ENCODE data around the gene CDAN1. TPM values are rescaled to one million over a fixed set of nuclear protein-coding genes. Genes with fewer than 3 reads are reported as not detected.
"Not testable (repeated sequence)": the region's sequence is repeated elsewhere in the genome, so short reads cannot be mapped to it uniquely, and the experiment has no call there.

The CDAN1 gene
- total and polyA plus RNA-seq, 9 donors = 12.4 to 20.4 (median 16.5) TPM

- no CpG with 5 or more reads among the region's 2 CpGs for WGBS (ENCODE audit: insufficient coverage)
- H3K4me3 ChIP-seq (ENCODE audit: low read length); H3K27me3 ChIP-seq (ENCODE audit: control insufficient read depth, insufficient read depth, low read length); H3K27ac ChIP-seq (ENCODE audit: low read length); DNase-seq; H3K36me3 ChIP-seq (ENCODE audit: control insufficient read depth, insufficient read depth, low read length); H3K9me3 ChIP-seq (replicated peaks; ENCODE audit: control insufficient read depth, low read depth, low read length); H3K4me1 ChIP-seq (ENCODE audit: control insufficient read depth, insufficient read depth, low read length): not testable (repeated sequence)
Measured at GRCh38 chr15:42761813-42762212, 24.9 kb upstream of the CDAN1 start.

GRCh38 chr15:42760759-42761158 is 23.8 kb upstream of the CDAN1 start:
- Histone ChIP-seq H3K9me3 (replicated peaks; ENCODE audit: control insufficient read depth, low read depth, low read length) (peaks cover 6% of the 10 kb centered on the region), H3K27ac (ENCODE audit: low read length) (no peak overlapping the region), H3K36me3 (ENCODE audit: control insufficient read depth, insufficient read depth, low read length) (no peaks in the 10 kb centered on the region), H3K27me3 (ENCODE audit: control insufficient read depth, insufficient read depth, low read length) (no peaks in the 10 kb centered on the region), H3K4me1 (ENCODE audit: control insufficient read depth, insufficient read depth, low read length) (peaks cover 7% of the 10 kb centered on the region), H3K4me3 (ENCODE audit: low read length) (no peak overlapping the region)
- DNase-seq = no peak
- no CpG with 5 or more reads among the region's 1 CpG for WGBS (ENCODE audit: insufficient coverage)

GRCh38 chr15:42759093-42759492 is 22.2 kb upstream of the CDAN1 start:
- Histone ChIP-seq H3K27me3 (ENCODE audit: control insufficient read depth, insufficient read depth, low read length) (no peaks in the 10 kb centered on the region), H3K27ac (ENCODE audit: low read length) (no peak overlapping the region), H3K4me3 (ENCODE audit: low read length) (no peak overlapping the region), H3K4me1 (ENCODE audit: control insufficient read depth, insufficient read depth, low read length) (peaks cover 7% of the 10 kb centered on the region), H3K9me3 (replicated peaks; ENCODE audit: control insufficient read depth, low read depth, low read length) (peaks cover 6% of the 10 kb centered on the region), H3K36me3 (ENCODE audit: control insufficient read depth, insufficient read depth, low read length) (no peaks in the 10 kb centered on the region)
- no peak for DNase-seq
- WGBS (ENCODE audit: insufficient coverage) = 83% methylated on average over 2 of the region's 2 CpGs

- H3K36me3 ChIP-seq (ENCODE audit: control insufficient read depth, insufficient read depth, low read length) = peaks cover 21% of the 10 kb centered on the region
Measured at GRCh38 chr15:42750306-42750705, 13.4 kb upstream of the CDAN1 start.

GRCh38 chr15:42749266-42749665 is 12.3 kb upstream of the CDAN1 start:
- DNase-seq = no peak
- Histone ChIP-seq H3K9me3 (replicated peaks; ENCODE audit: control insufficient read depth, low read depth, low read length) (peaks cover 2% of the 10 kb centered on the region), H3K27ac (ENCODE audit: low read length) (peak overlapping the region; percentile 18), H3K4me3 (ENCODE audit: low read length) (no peak overlapping the region), H3K4me1 (ENCODE audit: control insufficient read depth, insufficient read depth, low read length) (peaks cover 2% of the 10 kb centered on the region), H3K27me3 (ENCODE audit: control insufficient read depth, insufficient read depth, low read length) (no peaks in the 10 kb centered on the region), H3K36me3 (ENCODE audit: control insufficient read depth, insufficient read depth, low read length) (peaks cover 21% of the 10 kb centered on the region)
- no CpG with 5 or more reads among the region's 1 CpG for WGBS (ENCODE audit: insufficient coverage)

More at GRCh38 chr15:42750306-42750705, 13.4 kb upstream of the CDAN1 start:
- H3K9me3 ChIP-seq (replicated peaks; ENCODE audit: control insufficient read depth, low read depth, low read length) = peaks cover 2% of the 10 kb centered on the region
- H3K4me3 ChIP-seq (ENCODE audit: low read length) = no peak overlapping the region
- no peak overlapping the region for H3K27ac ChIP-seq (ENCODE audit: low read length)
- peaks cover 2% of the 10 kb centered on the region for H3K4me1 ChIP-seq (ENCODE audit: control insufficient read depth, insufficient read depth, low read length)
- no peak for DNase-seq
- WGBS (ENCODE audit: insufficient coverage) = no CpG with 5 or more reads among the region's 2 CpGs
- H3K27me3 ChIP-seq (ENCODE audit: control insufficient read depth, insufficient read depth, low read length) = no peaks in the 10 kb centered on the region

- no peaks in the 10 kb centered on the region for H3K27me3 ChIP-seq (ENCODE audit: control insufficient read depth, insufficient read depth, low read length)
- no peak for DNase-seq
- H3K4me3 ChIP-seq (ENCODE audit: low read length) = no peak overlapping the region
- H3K9me3 ChIP-seq (replicated peaks; ENCODE audit: control insufficient read depth, low read depth, low read length) = no peaks in the 10 kb centered on the region
- H3K4me1 ChIP-seq (ENCODE audit: control insufficient read depth, insufficient read depth, low read length) = peaks cover 2% of the 10 kb centered on the region
- no CpG with 5 or more reads among the region's 1 CpG for WGBS (ENCODE audit: insufficient coverage)
- peaks cover 4% of the 10 kb centered on the region for H3K36me3 ChIP-seq (ENCODE audit: control insufficient read depth, insufficient read depth, low read length)
- no peak overlapping the region for H3K27ac ChIP-seq (ENCODE audit: low read length)
Measured at GRCh38 chr15:42744195-42744594, 7.3 kb upstream of the CDAN1 start.

GRCh38 chr15:42742149-42742548 is 5.2 kb upstream of the CDAN1 start:
- peak; percentile 1 for DNase-seq
- Histone ChIP-seq H3K9me3 (replicated peaks; ENCODE audit: control insufficient read depth, low read depth, low read length) (no peaks in the 10 kb centered on the region), H3K4me1 (ENCODE audit: control insufficient read depth, insufficient read depth, low read length) (peaks cover 1% of the 10 kb centered on the region), H3K27ac (ENCODE audit: low read length) (no peak overlapping the region), H3K27me3 (ENCODE audit: control insufficient read depth, insufficient read depth, low read length) (no peaks in the 10 kb centered on the region), H3K36me3 (ENCODE audit: control insufficient read depth, insufficient read depth, low read length) (peaks cover 4% of the 10 kb centered on the region), H3K4me3 (ENCODE audit: low read length) (no peak overlapping the region)
- WGBS (ENCODE audit: insufficient coverage) = no CpG with 5 or more reads among the region's 4 CpGs

GRCh38 chr15:42741710-42742109 is 4.8 kb upstream of the CDAN1 start:
- DNase-seq = no peak
- Histone ChIP-seq H3K4me1 (ENCODE audit: control insufficient read depth, insufficient read depth, low read length) (peaks cover 2% of the 10 kb centered on the region), H3K27ac (ENCODE audit: low read length) (no peak overlapping the region), H3K36me3 (ENCODE audit: control insufficient read depth, insufficient read depth, low read length) (peaks cover 4% of the 10 kb centered on the region), H3K27me3 (ENCODE audit: control insufficient read depth, insufficient read depth, low read length) (no peaks in the 10 kb centered on the region), H3K9me3 (replicated peaks; ENCODE audit: control insufficient read depth, low read depth, low read length) (no peaks in the 10 kb centered on the region), H3K4me3 (ENCODE audit: low read length) (no peak overlapping the region)
- no CpG with 5 or more reads among the region's 2 CpGs for WGBS (ENCODE audit: insufficient coverage)

- peak overlapping the region; percentile 70 for H3K4me3 ChIP-seq (ENCODE audit: low read length)
- peak overlapping the region; percentile 96 for H3K27ac ChIP-seq (ENCODE audit: low read length)
- WGBS (ENCODE audit: insufficient coverage) = 97% methylated on average over 7 of the region's 21 CpGs
- DNase-seq = no peak
- H3K4me1 ChIP-seq (ENCODE audit: control insufficient read depth, insufficient read depth, low read length) = peaks cover 12% of the 10 kb centered on the region
- peaks cover 30% of the 10 kb centered on the region for H3K36me3 ChIP-seq (ENCODE audit: control insufficient read depth, insufficient read depth, low read length)
- no peaks in the 10 kb centered on the region for H3K27me3 ChIP-seq (ENCODE audit: control insufficient read depth, insufficient read depth, low read length)
- H3K9me3 ChIP-seq (replicated peaks; ENCODE audit: control insufficient read depth, low read depth, low read length) = no peaks in the 10 kb centered on the region
Measured at GRCh38 chr15:42737529-42738328, 801 bp upstream of the CDAN1 start.

GRCh38 chr15:42736178-42736792 is 643 bp downstream of the CDAN1 start:
- H3K36me3 ChIP-seq (ENCODE audit: control insufficient read depth, insufficient read depth, low read length) = peaks cover 44% of the 10 kb centered on the region
- WGBS (ENCODE audit: insufficient coverage) = under 1% methylated on average over 55 of the region's 55 CpGs
- peak overlapping the region; percentile 79 for H3K27ac ChIP-seq (ENCODE audit: low read length)
- no peaks in the 10 kb centered on the region for H3K9me3 ChIP-seq (replicated peaks; ENCODE audit: control insufficient read depth, low read depth, low read length)
- H3K4me1 ChIP-seq (ENCODE audit: control insufficient read depth, insufficient read depth, low read length) = peaks cover 12% of the 10 kb centered on the region
- DNase-seq = peak; percentile 57
- H3K4me3 ChIP-seq (ENCODE audit: low read length) = peak overlapping the region; percentile 72
- no peaks in the 10 kb centered on the region for H3K27me3 ChIP-seq (ENCODE audit: control insufficient read depth, insufficient read depth, low read length)
